GM20000 (cell line): ENCODE results near the gene CACNA1H.

Experiments used
- DNase-seq: peaks from one replicate; pipeline ENCODE4 v3.0.0; 2012; ENCODE audit warnings: low spot score
- CTCF ChIP-seq: IDR thresholded peaks from 2 replicates; pipeline ENCODE4 v1.5.1; 2012; ENCODE audit warnings: mild to moderate bottlenecking, control low read depth; ENCODE audit errors: extremely low read depth, missing control alignments

The CACNA1H gene

GRCh38 chr16:1261131-1261892, 108.4 kb downstream of the CACNA1H start:
- peak; percentile 53 for DNase-seq
- TF ChIP-seq CTCF: no peak

- no peak for TF ChIP-seq CTCF
- DNase-seq: no peak
Observed at GRCh38 chr16:1262210-1262845, 109.4 kb downstream of the CACNA1H start.

GRCh38 chr16:1262846-1263221, 109.9 kb downstream of the CACNA1H start:
- TF ChIP-seq CTCF: no peak
- DNase-seq: no peak

GRCh38 chr16:1263591-1264344, 110.9 kb downstream of the CACNA1H start:
- no peak for TF ChIP-seq CTCF
- no peak for DNase-seq

GRCh38 chr16:1264345-1265089, 111.6 kb downstream of the CACNA1H start:
- no peak for TF ChIP-seq CTCF
- no peak for DNase-seq

- no peak for DNase-seq
- no peak for TF ChIP-seq CTCF
Observed at GRCh38 chr16:1265090-1265630, 112.3 kb downstream of the CACNA1H start.
